Femur (tissue), 1 donor: Measurements from ENCODE around the gene YTHDF2.
A peak's percentile ranks its signal among the peaks of the same experiment; 100 is the strongest.
"Not testable (repeated sequence)": the region's sequence is repeated elsewhere in the genome, so short reads cannot be mapped to it uniquely, and the experiment has no call there.

Source experiments
- DNase-seq: peaks from one replicate; pipeline ENCODE4 v3.0.0-alpha.2; 2017

The YTHDF2 gene

GRCh38 chr1:28736450-28737306 lies at the start of gene YTHDF2:
YTHDF2 (plus strand) TSS chr1:28736940; CDS start chr1:28737121, 181 bp downstream.
- DNase-seq: peak; percentile 98

GRCh38 chr1:28691627-28692026 lies 45.1 kb upstream of the YTHDF2 start:
- DNase-seq: not testable (repeated sequence)

GRCh38 chr1:28703629-28704028 lies 33.1 kb upstream of the YTHDF2 start:
- no peak for DNase-seq

GRCh38 chr1:28716336-28716735 lies 20.4 kb upstream of the YTHDF2 start:
- DNase-seq: no peak

GRCh38 chr1:28718166-28718565 lies 18.6 kb upstream of the YTHDF2 start:
- DNase-seq: no peak

- no peak for DNase-seq
These were observed 18.0 kb upstream of the YTHDF2 start for GRCh38 chr1:28718586-28719331.

- no peak for DNase-seq
These were observed 17.5 kb upstream of the YTHDF2 start for GRCh38 chr1:28719332-28719619.

- no peak for DNase-seq
These were observed 16.4 kb upstream of the YTHDF2 start for GRCh38 chr1:28720376-28720775.

GRCh38 chr1:28721927-28722326 lies 14.8 kb upstream of the YTHDF2 start:
- DNase-seq: not testable (repeated sequence)

GRCh38 chr1:28725365-28725764 lies 11.4 kb upstream of the YTHDF2 start:
- not testable (repeated sequence) for DNase-seq

- DNase-seq: no peak
These were observed 735 bp upstream of the YTHDF2 start for GRCh38 chr1:28735961-28736449.

- peak; percentile 59 for DNase-seq
These were observed 780 bp downstream of the YTHDF2 start for GRCh38 chr1:28737307-28738132.

- no peak for DNase-seq
These were observed 3.4 kb downstream of the YTHDF2 start for GRCh38 chr1:28740118-28740517.

- DNase-seq: no peak
These were observed 7.4 kb downstream of the YTHDF2 start for GRCh38 chr1:28744184-28744583.

GRCh38 chr1:28745653-28746173 lies 9.0 kb downstream of the YTHDF2 start:
- no peak for DNase-seq

- no peak for DNase-seq
These were observed 13.6 kb downstream of the YTHDF2 start for GRCh38 chr1:28750330-28750729.

GRCh38 chr1:28750771-28751294 lies 14.1 kb downstream of the YTHDF2 start:
- not testable (repeated sequence) for DNase-seq

GRCh38 chr1:28751315-28752060 lies 14.7 kb downstream of the YTHDF2 start:
- DNase-seq: no peak

GRCh38 chr1:28755701-28756100 lies 19.0 kb downstream of the YTHDF2 start:
- no peak for DNase-seq

- DNase-seq: no peak
These were observed 20.1 kb downstream of the YTHDF2 start for GRCh38 chr1:28756846-28757245.

- DNase-seq: no peak
These were observed 21.7 kb downstream of the YTHDF2 start for GRCh38 chr1:28758420-28758819.

GRCh38 chr1:28759257-28759656 lies 22.5 kb downstream of the YTHDF2 start:
- no peak for DNase-seq
